Esophagus squamous epithelium (tissue), 4 donors: ENCODE results near the gene NUP98.

Experiments used
- POLR2A ChIP-seq, 4 donors: fragments of 450-650 bp; IDR thresholded peaks; one replicate each; pipeline ENCODE4 v1.6.1; 2017; ENCODE audit warnings: antibody characterized with exemption in 4 of 4, mild to moderate bottlenecking in 4 of 4, moderate library complexity in 3 of 4
- TF ChIP-seq, protein P1 (sequence below), 6 experiments: fragments of 450-650 bp in 4 of 6; fragments of 200-600 bp in 2 of 6; sonication (generic) in 2 of 6; IDR thresholded peaks; one replicate each; pipeline ENCODE4 v1.5.1; 2016 to 2019; ENCODE audit warnings: antibody characterized with exemption in 6 of 6, mild to moderate bottlenecking in 4 of 6, moderate library complexity in 4 of 6

DNA sequence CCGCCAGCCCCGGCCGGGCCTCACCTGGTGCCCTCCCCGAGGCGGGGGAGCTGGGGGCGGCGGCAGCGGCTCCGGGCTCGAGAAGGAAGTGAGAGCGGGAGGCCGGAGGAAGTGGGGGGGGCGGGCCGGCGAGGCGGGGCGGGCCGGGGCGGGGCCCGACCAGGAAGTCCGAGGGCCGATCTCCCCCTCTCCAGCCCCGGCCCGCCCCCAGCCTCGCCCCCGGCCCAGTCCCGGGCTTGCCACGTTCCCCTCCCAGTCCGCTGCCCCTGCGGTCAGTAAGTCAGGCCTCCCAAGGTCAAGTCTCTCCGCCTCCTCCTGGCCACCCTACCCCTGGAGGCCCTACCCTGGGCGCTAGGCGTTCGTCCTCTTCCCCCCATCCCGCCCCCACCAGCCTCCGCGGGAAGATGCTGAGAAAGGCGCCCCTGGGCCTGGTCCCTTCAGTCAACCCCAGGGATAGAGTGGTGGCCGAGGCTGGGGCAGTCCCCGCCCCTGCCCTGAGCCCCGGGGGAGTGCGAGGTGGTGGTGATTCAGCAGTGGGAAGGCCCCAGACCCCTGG, 43.6 kb upstream of the NUP98 start, which contains the start of gene RHOG:
- TF ChIP-seq, protein P1, sequence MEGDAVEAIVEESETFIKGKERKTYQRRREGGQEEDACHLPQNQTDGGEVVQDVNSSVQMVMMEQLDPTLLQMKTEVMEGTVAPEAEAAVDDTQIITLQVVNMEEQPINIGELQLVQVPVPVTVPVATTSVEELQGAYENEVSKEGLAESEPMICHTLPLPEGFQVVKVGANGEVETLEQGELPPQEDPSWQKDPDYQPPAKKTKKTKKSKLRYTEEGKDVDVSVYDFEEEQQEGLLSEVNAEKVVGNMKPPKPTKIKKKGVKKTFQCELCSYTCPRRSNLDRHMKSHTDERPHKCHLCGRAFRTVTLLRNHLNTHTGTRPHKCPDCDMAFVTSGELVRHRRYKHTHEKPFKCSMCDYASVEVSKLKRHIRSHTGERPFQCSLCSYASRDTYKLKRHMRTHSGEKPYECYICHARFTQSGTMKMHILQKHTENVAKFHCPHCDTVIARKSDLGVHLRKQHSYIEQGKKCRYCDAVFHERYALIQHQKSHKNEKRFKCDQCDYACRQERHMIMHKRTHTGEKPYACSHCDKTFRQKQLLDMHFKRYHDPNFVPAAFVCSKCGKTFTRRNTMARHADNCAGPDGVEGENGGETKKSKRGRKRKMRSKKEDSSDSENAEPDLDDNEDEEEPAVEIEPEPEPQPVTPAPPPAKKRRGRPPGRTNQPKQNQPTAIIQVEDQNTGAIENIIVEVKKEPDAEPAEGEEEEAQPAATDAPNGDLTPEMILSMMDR (IDR thresholded peaks at IDR 0.05): no peak
- no peak for TF ChIP-seq POLR2A (IDR thresholded peaks at IDR 0.05)
